Panc1 (cell line): Measurements from ENCODE around the gene MTHFS. TPM values are rescaled to one million over a fixed set of nuclear protein-coding genes. Genes with fewer than 3 reads are reported as not detected.

Source experiments
- ATAC-seq: fragments of 200-7000 bp; cut with Tn5 transposase; 2 replicates; pipeline ENCODE4 v1.9.1; 2020; ENCODE audit warnings: mild to moderate bottlenecking, moderate library complexity
- BruUV-seq: library from RNA; stranded (reverse); fragments of 400-500 nt; replicated peaks from 2 replicates; lab custom pipeline; 2021; lab: Mats Ljungman, UMichigan
- CTCF ChIA-PET: fragments of 300-600 bp; sonication (Branson Sonifier 250); formaldehyde crosslinking; loops from one replicate; lab custom pipeline; 2022; ENCODE audit warnings: antibody characterized with exemption; lab: Charles Lee
- POLR2A ChIA-PET: fragments of 300-600 bp; sonication (Branson Sonifier 250); formaldehyde crosslinking; loops from one replicate; lab custom pipeline; 2022; ENCODE audit warnings: antibody characterized with exemption; lab: Charles Lee
- DNase-seq: peaks from one replicate; pipeline ENCODE4 v3.0.0-alpha.2; 2010; ENCODE audit warnings: low read depth, low spot score
- H3K27ac ChIP-seq: 2 replicates; pipeline ENCODE4 v1.5.1; 2011; ENCODE audit warnings: mild to moderate bottlenecking, low read length, inconsistent platforms
- H3K27me3 ChIP-seq: fragments of 200-500 bp; sonication (Bioruptor generic); 2 replicates; pipeline ENCODE4 v1.6.0; 2014; ENCODE audit warnings: low read length, inconsistent platforms; ENCODE audit not compliant: control insufficient read depth, insufficient read depth
- H3K36me3 ChIP-seq: fragments of 200-500 bp; sonication (Bioruptor generic); 2 replicates; pipeline ENCODE4 v1.5.1; 2014; ENCODE audit warnings: inconsistent platforms, mild to moderate bottlenecking, low read length, moderate library complexity; ENCODE audit not compliant: control insufficient read depth, insufficient read depth
- H3K4me1 ChIP-seq: 2 replicates; pipeline ENCODE4 v1.5.1; 2011; ENCODE audit warnings: inconsistent platforms, mild to moderate bottlenecking, low read length, moderate library complexity; ENCODE audit not compliant: control insufficient read depth, insufficient read depth
- H3K4me3 ChIP-seq, 2 experiments: 2 replicates each; pipeline ENCODE4 v1.5.1; 2011 to 2012; ENCODE audit warnings: low read depth in 2 of 2, low read length in 2 of 2, mild to moderate bottlenecking in 2 of 2, inconsistent platforms in 1 of 2, moderate library complexity in 1 of 2
- H3K9me3 ChIP-seq: fragments of 200-500 bp; sonication (Bioruptor generic); 2 replicates; pipeline ENCODE4 v1.5.1; 2014; ENCODE audit warnings: low read depth, mild to moderate bottlenecking, inconsistent platforms, low read length, moderate library complexity; ENCODE audit not compliant: control insufficient read depth, insufficient read depth
- POLR2AphosphoS5 ChIP-seq: IDR thresholded peaks from 2 replicates; pipeline ENCODE4 v1.6.1; 2012; ENCODE audit warnings: mild to moderate bottlenecking, low read depth, low read length, moderate library complexity
- SIN3A ChIP-seq: IDR thresholded peaks from 2 replicates; pipeline ENCODE4 v1.6.1; 2012; ENCODE audit warnings: low read depth, mild to moderate bottlenecking, low read length, moderate library complexity, borderline replicate concordance; ENCODE audit not compliant: insufficient read depth
- TCF7L2 ChIP-seq: IDR thresholded peaks from 2 replicates; pipeline ENCODE4 v1.6.1; 2011; ENCODE audit warnings: mild to moderate bottlenecking, low read depth, low read length, inconsistent platforms
- in situ Hi-C: cut with HindIII; loops from 2 replicates; pipeline ENCODE4 v1.10.0; 2016; ENCODE audit warnings: low sequenced_read_pairs, low pct_unique_long_range_greater_than_20kb
- intact Hi-C: fragments of 100-400 bp; cut with micrococcal nuclease; formaldehyde crosslinking; loops from one replicate; pipeline ENCODE4 v1.10.0; 2022; ENCODE audit not compliant: unreplicated experiment
- total RNA-seq: library from RNA; stranded (reverse); gene quantifications from one replicate; pipeline ENCODE4 v1.2.1, GENCODE V29; 2021; ENCODE audit not compliant: unreplicated experiment
- TF ChIP-seq, protein P1 (sequence below), 2 experiments: IDR thresholded peaks; 2 replicates each; pipeline ENCODE4 v1.6.1; 2011 to 2012; ENCODE audit warnings: low read depth in 2 of 2, control low read depth in 1 of 2, low read length in 1 of 2, mild to moderate bottlenecking in 1 of 2, moderate library complexity in 1 of 2; ENCODE audit not compliant: insufficient read depth in 1 of 2
- TF ChIP-seq, protein P2 (sequence below): fragments of 450-650 bp; IDR thresholded peaks from 2 replicates; pipeline ENCODE4 v1.5.1; 2017; ENCODE audit warnings: mild to moderate bottlenecking

The MTHFS gene
- total RNA-seq, 1 experiment from 2014 or later: 50.0 TPM

DNA sequence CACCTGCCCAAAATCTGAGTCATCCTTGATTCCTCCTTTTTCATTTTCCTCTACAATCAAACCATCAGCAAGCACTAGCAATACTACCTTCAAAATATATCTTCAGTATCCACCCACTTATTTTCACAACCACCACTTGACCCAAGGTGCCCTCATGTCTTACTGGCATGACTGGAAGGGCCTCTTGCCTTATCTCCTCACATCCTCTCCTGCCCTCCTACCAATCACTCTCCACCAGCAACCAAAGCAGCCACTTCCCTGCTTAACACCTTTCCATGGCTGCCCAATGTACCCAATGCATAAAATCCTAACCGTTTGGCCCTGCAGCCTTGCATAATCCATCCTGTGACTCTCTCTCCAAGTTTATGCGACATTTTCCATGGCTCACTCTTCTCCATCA is 76.0 kb downstream of the MTHFS start:
- ChIA-PET POLR2A (no interaction called here), CTCF (no interaction called here)
- Histone ChIP-seq H3K4me3 (no peak overlapping the region), H3K27me3 (no peaks in the 10 kb centered on the region), H3K9me3 (no peaks in the 10 kb centered on the region), H3K36me3 (no peaks in the 10 kb centered on the region), H3K27ac (no peak overlapping the region), H3K4me1 (no peaks in the 10 kb centered on the region)
- intact Hi-C loops (no loop called here), in situ Hi-C loops (no loop called here)
- no peak for TF ChIP-seq SIN3A
- no peak for TF ChIP-seq TCF7L2
- TF ChIP-seq, protein P1, sequence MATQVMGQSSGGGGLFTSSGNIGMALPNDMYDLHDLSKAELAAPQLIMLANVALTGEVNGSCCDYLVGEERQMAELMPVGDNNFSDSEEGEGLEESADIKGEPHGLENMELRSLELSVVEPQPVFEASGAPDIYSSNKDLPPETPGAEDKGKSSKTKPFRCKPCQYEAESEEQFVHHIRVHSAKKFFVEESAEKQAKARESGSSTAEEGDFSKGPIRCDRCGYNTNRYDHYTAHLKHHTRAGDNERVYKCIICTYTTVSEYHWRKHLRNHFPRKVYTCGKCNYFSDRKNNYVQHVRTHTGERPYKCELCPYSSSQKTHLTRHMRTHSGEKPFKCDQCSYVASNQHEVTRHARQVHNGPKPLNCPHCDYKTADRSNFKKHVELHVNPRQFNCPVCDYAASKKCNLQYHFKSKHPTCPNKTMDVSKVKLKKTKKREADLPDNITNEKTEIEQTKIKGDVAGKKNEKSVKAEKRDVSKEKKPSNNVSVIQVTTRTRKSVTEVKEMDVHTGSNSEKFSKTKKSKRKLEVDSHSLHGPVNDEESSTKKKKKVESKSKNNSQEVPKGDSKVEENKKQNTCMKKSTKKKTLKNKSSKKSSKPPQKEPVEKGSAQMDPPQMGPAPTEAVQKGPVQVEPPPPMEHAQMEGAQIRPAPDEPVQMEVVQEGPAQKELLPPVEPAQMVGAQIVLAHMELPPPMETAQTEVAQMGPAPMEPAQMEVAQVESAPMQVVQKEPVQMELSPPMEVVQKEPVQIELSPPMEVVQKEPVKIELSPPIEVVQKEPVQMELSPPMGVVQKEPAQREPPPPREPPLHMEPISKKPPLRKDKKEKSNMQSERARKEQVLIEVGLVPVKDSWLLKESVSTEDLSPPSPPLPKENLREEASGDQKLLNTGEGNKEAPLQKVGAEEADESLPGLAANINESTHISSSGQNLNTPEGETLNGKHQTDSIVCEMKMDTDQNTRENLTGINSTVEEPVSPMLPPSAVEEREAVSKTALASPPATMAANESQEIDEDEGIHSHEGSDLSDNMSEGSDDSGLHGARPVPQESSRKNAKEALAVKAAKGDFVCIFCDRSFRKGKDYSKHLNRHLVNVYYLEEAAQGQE (IDR thresholded peaks at IDR 0.05; ENCODE audit: insufficient read depth in 1 of 2, low read depth in 2 of 2, low read length in 1 of 2): no peak
- TF ChIP-seq, protein P2, sequence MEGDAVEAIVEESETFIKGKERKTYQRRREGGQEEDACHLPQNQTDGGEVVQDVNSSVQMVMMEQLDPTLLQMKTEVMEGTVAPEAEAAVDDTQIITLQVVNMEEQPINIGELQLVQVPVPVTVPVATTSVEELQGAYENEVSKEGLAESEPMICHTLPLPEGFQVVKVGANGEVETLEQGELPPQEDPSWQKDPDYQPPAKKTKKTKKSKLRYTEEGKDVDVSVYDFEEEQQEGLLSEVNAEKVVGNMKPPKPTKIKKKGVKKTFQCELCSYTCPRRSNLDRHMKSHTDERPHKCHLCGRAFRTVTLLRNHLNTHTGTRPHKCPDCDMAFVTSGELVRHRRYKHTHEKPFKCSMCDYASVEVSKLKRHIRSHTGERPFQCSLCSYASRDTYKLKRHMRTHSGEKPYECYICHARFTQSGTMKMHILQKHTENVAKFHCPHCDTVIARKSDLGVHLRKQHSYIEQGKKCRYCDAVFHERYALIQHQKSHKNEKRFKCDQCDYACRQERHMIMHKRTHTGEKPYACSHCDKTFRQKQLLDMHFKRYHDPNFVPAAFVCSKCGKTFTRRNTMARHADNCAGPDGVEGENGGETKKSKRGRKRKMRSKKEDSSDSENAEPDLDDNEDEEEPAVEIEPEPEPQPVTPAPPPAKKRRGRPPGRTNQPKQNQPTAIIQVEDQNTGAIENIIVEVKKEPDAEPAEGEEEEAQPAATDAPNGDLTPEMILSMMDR: no peak
- no peak for TF ChIP-seq POLR2AphosphoS5
- DNase-seq (no peak), ATAC-seq (no peak)
- BruUV-seq: no TSS peak

DNA sequence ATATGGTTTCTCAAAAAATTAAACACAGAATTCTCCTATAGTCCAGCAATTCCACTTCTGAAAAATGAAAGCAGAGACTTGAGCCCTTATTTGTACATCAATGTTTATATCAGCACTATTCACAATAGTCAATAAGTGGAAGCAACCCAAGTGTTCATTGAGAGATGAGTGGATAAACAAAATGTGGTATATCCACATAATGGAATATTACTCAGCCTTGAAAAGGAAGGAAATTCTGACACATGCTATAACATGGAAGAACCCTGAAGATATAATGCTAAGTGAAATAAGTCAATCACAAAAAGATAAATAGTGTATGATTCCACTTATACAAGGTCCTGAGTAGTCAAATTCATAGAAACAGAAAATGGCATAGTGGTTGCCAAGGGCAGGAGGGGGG is 76.6 kb downstream of the MTHFS start:
- Histone ChIP-seq H3K9me3 (no peaks in the 10 kb centered on the region), H3K4me3 (no peak overlapping the region), H3K27me3 (no peaks in the 10 kb centered on the region), H3K36me3 (no peaks in the 10 kb centered on the region), H3K4me1 (no peaks in the 10 kb centered on the region), H3K27ac (no peak overlapping the region)
- no peak for ATAC-seq
- no peak for DNase-seq
- in situ Hi-C loops: no loop called here
- no TSS peak for BruUV-seq
- intact Hi-C loops: no loop called here
- TF ChIP-seq, protein P2: no peak
- no peak for TF ChIP-seq POLR2AphosphoS5
- no peak for TF ChIP-seq SIN3A
- TF ChIP-seq, protein P1 (IDR thresholded peaks at IDR 0.05; ENCODE audit: insufficient read depth in 1 of 2, low read depth in 2 of 2, low read length in 1 of 2): no peak
- TF ChIP-seq TCF7L2: no peak
- ChIA-PET CTCF (no interaction called here), POLR2A (no interaction called here)
